Measurements from ENCODE around the gene ZNF684. TPM values are rescaled to one million over a fixed set of nuclear protein-coding genes. Genes with fewer than 3 reads are reported as not detected.
A peak's percentile ranks its signal among the peaks of the same experiment; 100 is the strongest.

ZNF684 gene
- polyA plus RNA-seq, 2 of the 4 experiments (the other 2 are of a cell fraction) = 3.0 to 4.0 TPM

DNA sequence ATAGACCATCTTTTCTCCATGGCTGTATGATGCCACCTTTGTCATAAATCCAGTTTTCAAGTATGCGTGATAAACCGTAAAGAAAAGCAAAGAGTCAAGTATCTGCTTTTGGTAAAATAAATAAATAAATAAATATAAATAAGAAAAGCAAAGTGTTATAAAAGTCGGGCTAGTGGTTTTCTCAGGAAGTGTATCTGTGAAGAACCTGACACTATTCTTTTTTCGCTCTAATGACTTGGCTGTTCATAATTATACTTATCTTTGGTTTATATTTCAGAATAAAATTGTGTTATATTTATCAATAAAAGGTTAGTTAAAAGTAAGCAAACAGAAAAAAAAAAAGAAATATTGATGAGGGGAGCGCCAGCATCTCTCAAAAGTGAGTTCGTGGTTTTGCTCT lies 23.5 kb upstream of the ZNF684 start:
- no peak for DNase-seq (ENCODE audit: low read depth in 1 of 2, low spot score in 1 of 2)
- WGBS (ENCODE audit: missing lambda C conversion rate) = 76% methylated on average over 6 of the region's 6 CpGs
- Histone ChIP-seq H3K4me3 (peak overlapping the region; percentile 76), H3K9me3 (peaks cover 57% of the 10 kb centered on the region), H3K4me1 (no peaks in the 10 kb centered on the region), H3K4me2 (peak overlapping the region; percentile 77), H3K27ac (peak overlapping the region; percentile 71 to 91)
- ChIA-PET POLR2A (no interaction called here), CTCF (no interaction called here)
- no peak for FAIRE-seq
- TF ChIP-seq SMC3 (IDR thresholded peaks at IDR 0.05) (no peak), HOXB5 (CRISPR knock-in tag; IDR thresholded peaks at IDR 0.05) (no peak)
- no peak for ATAC-seq

DNA sequence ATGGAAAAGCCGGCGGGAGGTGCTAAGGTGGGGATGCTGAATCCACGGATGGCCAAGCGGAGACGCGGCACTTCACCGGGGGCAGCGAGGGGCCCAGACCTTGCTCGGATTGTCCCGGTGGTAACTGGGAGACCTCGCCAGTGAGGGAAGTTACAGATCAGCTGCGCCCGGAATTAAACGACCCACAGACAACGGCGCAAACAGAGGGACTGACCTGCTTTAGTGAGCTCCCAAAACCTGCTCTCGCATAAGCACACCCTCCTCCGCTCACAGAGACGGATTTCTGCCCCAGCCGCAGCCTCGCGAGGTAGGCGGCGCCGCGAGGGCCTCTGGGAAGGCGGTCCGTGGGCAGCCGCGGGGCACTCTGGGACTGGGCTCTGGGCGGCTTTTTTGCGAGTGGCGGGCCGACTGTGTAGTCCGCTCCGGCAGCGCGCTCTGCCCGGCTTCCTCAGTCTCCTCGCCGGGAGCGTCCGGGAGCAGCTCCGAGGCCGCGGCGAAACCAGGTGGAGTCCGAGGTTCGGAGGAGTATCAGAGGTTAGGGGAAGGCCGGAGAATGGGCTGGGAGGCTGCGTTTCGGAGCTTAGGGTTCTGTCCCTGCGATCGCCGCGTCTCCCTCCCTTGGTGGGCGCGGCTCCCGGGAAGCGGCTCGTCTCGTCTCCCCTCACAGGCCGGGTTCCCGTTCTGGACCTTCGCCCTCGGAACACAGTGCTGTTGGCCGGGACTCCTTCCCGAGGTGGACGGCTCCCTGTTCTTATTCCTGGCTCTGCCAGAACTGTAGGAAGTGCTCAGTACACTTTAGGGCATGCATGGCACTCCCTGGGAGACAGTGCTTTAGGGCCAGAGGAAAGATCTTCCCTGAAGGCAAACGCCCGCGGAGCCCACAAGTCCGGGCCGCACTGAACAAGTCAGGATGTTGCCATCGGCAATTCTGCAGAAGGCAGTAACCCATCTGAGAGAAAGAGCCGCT lies 22.8 kb upstream of the ZNF684 start, which contains the start of gene EXO5:
Gene EXO5 (plus strand): TSS at position 393 of the 967 bp plus-strand sequence. CDS start 5,778 bp downstream, outside the sequence.
- H3K4me2 ChIP-seq = peak within 1 kb of the TSS; percentile 77
- H3K4me1 ChIP-seq = no peaks in the 10 kb centered on the region
- DNase-seq (ENCODE audit: low read depth in 1 of 2, low spot score in 1 of 2) (peak; percentile 24 to 64), FAIRE-seq (no peak), ATAC-seq (peak; percentile 95 to 98)
- ChIA-PET POLR2A (interaction anchor here (0.6 to 1.0 kb wide), 2 partner anchors 23 to 45 kb away, joined by 3 to 5 read pairs; partner anchors contain the start of gene ZNF684), CTCF (no interaction called here)
- peak within 1 kb of the TSS; percentile 71 to 91 for H3K27ac ChIP-seq
- peaks cover 58% of the 10 kb centered on the region for H3K9me3 ChIP-seq
- WGBS (ENCODE audit: missing lambda C conversion rate) = 20% methylated on average over 25 of the region's 76 CpGs
- peak within 1 kb of the TSS; percentile 76 for H3K4me3 ChIP-seq
- TF ChIP-seq ZNF302 (CRISPR knock-in tag; IDR thresholded peaks at IDR 0.05) (no peak), POLR2A (IDR thresholded peaks at IDR 0.05; ENCODE audit: low read length) (peak; percentile 52), HEYL (CRISPR knock-in tag; IDR thresholded peaks at IDR 0.05) (no peak), SMC3 (IDR thresholded peaks at IDR 0.05) (no peak), POLR2AphosphoS2 (conservative IDR thresholded peaks at IDR 0.05; ENCODE audit: low read length) (no peak), HOXB13 (CRISPR knock-in tag; IDR thresholded peaks at IDR 0.05; ENCODE audit: low read depth) (no peak), HOXA7 (CRISPR knock-in tag; IDR thresholded peaks at IDR 0.05) (no peak), ESRRA (IDR thresholded peaks at IDR 0.05; ENCODE audit: borderline replicate concordance, low read length) (no peak), MYC (IDR thresholded peaks at IDR 0.05; ENCODE audit: borderline replicate concordance, low read length) (no peak), ZFP36 (IDR thresholded peaks at IDR 0.05; ENCODE audit: borderline replicate concordance, partially characterized antibody) (no peak), PHF8 (IDR thresholded peaks at IDR 0.05; ENCODE audit: borderline replicate concordance, low read depth) (peak; percentile 23; the same call in 1 of the 2 replicates), TP53 (CRISPR knock-in tag; IDR thresholded peaks at IDR 0.05) (no peak), CBX2 (IDR thresholded peaks at IDR 0.05; ENCODE audit: borderline replicate concordance, low read depth) (no peak), FOXS1 (CRISPR knock-in tag; IDR thresholded peaks at IDR 0.05) (no peak), RAD21 (conservative IDR thresholded peaks at IDR 0.05 in 1 of 2, IDR thresholded peaks at IDR 0.05 in 1 of 2) (no peak), EHMT2 (IDR thresholded peaks at IDR 0.05; ENCODE audit: low read depth) (no peak), FOSL2 (IDR thresholded peaks at IDR 0.05) (no peak), FOSL2 (CRISPR knock-in tag; IDR thresholded peaks at IDR 0.05) (no peak), CBX8 (IDR thresholded peaks at IDR 0.05) (no peak), RFX5 (IDR thresholded peaks at IDR 0.05) (no peak), NPAS2 (CRISPR knock-in tag; IDR thresholded peaks at IDR 0.05; ENCODE audit: borderline replicate concordance) (no peak), EHF (CRISPR knock-in tag; IDR thresholded peaks at IDR 0.05) (no peak), CEBPB (IDR thresholded peaks at IDR 0.05) (no peak), NFE2L2 (conservative IDR thresholded peaks at IDR 0.05; ENCODE audit: low read length) (no peak), ZSCAN20 (CRISPR knock-in tag; IDR thresholded peaks at IDR 0.05) (no peak), HOXB5 (CRISPR knock-in tag; IDR thresholded peaks at IDR 0.05) (0 out of 2 replicates have a peak, but pooled peaks have one; percentile 23), CHD4 (IDR thresholded peaks at IDR 0.05; ENCODE audit: borderline replicate concordance) (no peak)
- TF ChIP-seq, protein P1, sequence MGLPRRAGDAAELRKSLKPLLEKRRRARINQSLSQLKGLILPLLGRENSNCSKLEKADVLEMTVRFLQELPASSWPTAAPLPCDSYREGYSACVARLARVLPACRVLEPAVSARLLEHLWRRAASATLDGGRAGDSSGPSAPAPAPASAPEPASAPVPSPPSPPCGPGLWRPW (IDR thresholded peaks at IDR 0.05) = no peak
- TF ChIP-seq, protein P2, sequence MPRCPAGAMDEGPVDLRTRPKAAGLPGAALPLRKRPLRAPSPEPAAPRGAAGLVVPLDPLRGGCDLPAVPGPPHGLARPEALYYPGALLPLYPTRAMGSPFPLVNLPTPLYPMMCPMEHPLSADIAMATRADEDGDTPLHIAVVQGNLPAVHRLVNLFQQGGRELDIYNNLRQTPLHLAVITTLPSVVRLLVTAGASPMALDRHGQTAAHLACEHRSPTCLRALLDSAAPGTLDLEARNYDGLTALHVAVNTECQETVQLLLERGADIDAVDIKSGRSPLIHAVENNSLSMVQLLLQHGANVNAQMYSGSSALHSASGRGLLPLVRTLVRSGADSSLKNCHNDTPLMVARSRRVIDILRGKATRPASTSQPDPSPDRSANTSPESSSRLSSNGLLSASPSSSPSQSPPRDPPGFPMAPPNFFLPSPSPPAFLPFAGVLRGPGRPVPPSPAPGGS (IDR thresholded peaks at IDR 0.05) = 0 out of 3 replicates have a peak, but pooled peaks have one; percentile 40
- TF ChIP-seq, protein P3, sequence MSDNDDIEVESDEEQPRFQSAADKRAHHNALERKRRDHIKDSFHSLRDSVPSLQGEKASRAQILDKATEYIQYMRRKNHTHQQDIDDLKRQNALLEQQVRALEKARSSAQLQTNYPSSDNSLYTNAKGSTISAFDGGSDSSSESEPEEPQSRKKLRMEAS (IDR thresholded peaks at IDR 0.05) = peak; percentile 93
- TF ChIP-seq, protein P4, sequence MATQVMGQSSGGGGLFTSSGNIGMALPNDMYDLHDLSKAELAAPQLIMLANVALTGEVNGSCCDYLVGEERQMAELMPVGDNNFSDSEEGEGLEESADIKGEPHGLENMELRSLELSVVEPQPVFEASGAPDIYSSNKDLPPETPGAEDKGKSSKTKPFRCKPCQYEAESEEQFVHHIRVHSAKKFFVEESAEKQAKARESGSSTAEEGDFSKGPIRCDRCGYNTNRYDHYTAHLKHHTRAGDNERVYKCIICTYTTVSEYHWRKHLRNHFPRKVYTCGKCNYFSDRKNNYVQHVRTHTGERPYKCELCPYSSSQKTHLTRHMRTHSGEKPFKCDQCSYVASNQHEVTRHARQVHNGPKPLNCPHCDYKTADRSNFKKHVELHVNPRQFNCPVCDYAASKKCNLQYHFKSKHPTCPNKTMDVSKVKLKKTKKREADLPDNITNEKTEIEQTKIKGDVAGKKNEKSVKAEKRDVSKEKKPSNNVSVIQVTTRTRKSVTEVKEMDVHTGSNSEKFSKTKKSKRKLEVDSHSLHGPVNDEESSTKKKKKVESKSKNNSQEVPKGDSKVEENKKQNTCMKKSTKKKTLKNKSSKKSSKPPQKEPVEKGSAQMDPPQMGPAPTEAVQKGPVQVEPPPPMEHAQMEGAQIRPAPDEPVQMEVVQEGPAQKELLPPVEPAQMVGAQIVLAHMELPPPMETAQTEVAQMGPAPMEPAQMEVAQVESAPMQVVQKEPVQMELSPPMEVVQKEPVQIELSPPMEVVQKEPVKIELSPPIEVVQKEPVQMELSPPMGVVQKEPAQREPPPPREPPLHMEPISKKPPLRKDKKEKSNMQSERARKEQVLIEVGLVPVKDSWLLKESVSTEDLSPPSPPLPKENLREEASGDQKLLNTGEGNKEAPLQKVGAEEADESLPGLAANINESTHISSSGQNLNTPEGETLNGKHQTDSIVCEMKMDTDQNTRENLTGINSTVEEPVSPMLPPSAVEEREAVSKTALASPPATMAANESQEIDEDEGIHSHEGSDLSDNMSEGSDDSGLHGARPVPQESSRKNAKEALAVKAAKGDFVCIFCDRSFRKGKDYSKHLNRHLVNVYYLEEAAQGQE (IDR thresholded peaks at IDR 0.05) = 0 out of 2 replicates have a peak, but pooled peaks have one; percentile 28
- TF ChIP-seq, protein P5, sequence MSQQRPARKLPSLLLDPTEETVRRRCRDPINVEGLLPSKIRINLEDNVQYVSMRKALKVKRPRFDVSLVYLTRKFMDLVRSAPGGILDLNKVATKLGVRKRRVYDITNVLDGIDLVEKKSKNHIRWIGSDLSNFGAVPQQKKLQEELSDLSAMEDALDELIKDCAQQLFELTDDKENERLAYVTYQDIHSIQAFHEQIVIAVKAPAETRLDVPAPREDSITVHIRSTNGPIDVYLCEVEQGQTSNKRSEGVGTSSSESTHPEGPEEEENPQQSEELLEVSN (IDR thresholded peaks at IDR 0.05; ENCODE audit: borderline replicate concordance, low read depth) = peak; percentile 95
